GM19023 (cell line): ENCODE data around the gene NOP56.

Source experiments
- ATAC-seq: cut with Tn5 transposase; IDR thresholded peaks from one replicate; pipeline ENCODE4 v1.9.1; 2021; ENCODE audit warnings: mild to moderate bottlenecking, moderate library complexity; ENCODE audit not compliant: unreplicated experiment

NOP56 gene

DNA sequence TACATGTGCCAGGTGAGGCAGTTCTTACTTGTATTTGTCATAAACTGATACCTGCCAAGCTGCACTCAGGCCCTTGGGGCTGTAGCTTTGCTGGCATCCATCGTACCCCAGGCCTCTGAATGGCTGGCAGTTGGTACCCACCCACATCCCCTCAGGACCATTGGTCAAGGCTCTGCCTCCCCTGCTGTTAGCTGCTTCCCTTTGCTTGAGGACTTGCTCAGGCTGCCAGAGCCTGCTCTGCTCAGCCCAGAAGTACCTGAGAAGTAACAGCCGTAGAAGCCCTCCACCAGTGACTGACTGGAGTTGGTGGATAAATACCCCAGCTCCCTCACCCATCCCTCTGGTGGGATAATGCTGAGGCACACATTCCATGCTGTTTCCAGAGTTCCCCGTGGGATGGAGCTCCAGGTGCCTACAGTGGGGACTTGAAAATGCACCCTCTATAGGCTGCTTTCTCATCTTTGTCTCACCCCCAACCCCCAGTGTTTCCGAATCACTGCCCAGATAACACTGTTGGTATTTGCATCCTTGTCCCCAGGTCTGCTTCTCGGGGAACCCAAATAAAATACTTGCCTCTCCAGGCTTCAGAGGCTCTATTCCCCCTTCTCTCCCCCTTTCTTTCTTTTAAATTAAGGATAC is 47.5 kb downstream of the NOP56 start:
- no peak for ATAC-seq

DNA sequence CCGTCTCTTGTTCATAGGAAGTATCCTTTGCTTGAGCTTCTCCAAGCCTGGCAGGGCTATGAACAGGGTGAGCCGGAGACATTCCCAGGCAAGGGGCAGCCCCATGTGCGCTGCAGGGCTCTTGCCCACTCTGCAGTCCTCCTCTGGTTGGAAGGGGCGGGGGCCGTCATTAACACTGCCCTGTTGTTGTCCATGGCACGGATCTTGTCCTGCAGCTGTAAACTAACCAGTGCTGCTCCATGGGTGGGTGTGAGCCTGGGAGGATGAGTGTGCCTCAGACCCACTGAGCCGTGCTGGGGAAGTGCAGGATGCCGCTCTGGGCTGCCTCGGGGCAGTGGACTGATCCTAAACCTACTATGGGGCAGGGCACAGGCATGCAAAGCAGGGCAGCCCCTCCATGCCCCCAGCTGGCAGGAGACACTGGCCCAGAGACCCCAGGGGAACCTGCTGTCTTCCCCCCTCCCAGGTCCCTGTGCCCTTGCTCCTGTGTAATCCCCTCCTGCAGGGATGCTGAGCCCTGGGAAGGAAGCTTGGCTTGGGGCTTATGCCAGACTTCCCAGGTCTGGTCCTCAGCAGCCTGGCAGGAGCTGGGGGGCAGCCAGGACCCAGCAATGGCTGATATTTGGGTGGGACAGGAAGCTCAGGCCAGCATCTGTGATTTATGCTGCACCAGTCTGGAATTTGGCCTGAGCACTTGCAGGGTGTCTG is 48.6 kb downstream of the NOP56 start:
- no peak for ATAC-seq

DNA sequence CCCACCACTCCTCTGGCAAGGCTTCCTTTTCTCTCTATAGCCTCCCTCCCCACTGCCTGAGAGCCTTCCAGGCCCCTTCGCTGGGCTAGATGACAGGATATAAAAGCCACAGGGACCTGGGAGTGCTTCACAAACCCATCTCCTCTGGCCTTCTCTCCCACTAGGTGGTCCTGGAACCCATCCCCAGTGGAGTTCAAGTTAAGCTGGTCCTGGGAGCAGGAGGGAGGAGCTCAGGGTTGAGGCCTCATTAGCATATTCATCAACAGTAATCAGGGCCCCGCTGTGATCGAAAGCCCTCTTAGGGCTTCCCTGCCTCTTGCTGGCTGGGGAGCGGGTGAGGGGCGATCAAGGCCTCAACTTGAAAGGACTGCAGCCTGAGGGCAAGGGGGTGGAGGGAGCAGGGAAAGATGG is 49.2 kb downstream of the NOP56 start:
- no peak for ATAC-seq

DNA sequence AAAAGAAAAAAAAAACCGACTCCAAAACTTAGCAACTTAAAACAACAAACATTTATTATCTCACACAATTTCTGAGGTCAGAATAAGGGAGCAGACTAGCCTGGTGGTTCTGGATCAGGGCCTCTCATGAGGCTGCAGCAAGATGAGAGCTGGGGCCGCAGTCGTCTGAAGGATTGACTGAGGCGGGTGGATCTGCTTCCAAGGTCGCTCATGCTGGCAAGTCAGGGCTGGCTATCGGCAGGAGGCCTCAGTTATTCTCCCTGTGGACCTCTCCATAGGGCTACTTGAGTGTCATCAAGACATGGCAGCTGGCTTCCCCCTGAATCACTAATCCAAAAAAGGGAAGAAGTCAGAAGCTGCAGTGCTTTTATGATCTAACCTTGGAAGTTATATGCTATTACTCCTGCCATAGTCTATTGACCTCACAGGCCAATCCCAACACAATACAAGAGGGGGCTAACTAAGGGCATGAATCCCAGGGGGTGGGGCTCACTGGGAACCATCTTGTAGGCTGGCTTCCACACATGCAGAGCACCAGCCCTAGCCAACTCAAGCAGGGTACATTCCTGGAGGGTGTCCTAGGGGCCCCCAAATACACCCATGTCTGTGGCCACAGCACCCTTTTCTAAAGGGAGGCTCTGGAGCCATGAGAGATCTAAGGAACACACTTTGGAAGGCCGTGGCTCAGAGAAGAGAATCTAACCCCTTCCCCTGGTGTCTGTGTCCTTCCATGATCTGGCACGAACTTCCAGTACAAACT is 51.5 kb downstream of the NOP56 start:
- no peak for ATAC-seq

DNA sequence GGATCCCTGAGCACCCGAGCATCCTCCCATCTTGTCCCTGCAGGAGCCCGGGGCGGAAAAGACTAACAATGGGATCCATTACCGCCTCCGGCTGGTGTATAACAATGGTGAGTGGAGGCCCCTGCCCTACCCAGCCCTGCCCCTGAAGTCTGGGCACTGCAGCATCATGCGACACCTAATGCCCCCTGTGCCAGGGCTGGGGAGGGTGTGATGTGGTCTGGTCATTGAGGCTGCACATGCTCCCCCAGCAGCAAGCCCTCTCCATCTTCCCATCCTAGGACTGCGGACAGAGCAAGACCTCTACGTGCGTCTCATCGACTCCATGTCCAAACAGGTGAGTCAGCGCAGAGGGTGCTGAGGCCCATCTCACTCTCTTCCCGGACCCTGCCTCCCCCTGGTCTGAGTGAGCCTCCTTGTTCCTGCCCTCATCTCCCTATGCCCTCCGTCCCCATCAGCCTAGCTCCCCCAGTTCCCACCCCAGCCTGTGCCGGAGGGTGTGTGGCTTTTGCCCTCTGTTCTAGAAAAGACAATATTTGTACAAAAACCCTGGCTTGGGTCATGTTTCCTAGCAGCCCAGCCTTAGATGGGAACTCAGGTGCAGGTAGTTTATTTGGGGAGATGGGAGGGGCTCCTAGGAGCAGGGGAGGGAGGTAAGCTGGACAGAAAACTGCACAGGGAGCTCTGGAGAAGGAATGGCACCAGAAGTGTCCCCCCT is 53.7 kb downstream of the NOP56 start:
- ATAC-seq, result no peak

DNA sequence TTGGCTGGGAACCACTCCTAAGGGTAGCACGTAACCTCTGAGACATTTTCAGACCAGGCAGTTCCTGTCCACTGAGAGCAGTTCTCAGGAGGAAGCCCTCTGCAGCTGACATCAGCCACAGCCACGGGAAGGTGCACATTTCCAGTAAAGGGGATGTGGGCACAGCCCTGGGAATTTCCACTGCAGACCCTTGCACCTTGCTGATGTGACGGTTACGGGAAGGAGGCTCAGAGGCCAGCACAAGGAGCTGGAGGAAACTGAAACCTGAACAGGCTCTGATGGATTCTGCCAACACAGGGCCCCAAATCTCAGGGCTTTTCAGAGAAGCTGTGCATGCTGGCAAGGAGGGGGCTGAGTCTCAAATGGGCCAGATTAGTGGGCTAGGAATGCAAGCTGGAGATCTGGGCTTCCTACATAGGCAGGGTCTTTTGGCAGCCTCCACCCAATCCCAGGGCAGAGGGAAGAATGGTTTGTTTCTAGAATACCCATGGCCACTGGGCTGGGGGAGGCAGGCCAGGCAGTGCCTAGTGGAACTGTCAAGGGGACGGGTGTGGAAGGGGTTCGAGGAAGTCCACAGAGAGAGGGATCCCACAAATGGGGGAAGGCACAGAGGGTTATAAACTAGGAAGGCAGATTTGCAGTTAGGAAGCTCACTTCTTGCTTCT is 54.4 kb downstream of the NOP56 start:
- ATAC-seq, result no peak

DNA sequence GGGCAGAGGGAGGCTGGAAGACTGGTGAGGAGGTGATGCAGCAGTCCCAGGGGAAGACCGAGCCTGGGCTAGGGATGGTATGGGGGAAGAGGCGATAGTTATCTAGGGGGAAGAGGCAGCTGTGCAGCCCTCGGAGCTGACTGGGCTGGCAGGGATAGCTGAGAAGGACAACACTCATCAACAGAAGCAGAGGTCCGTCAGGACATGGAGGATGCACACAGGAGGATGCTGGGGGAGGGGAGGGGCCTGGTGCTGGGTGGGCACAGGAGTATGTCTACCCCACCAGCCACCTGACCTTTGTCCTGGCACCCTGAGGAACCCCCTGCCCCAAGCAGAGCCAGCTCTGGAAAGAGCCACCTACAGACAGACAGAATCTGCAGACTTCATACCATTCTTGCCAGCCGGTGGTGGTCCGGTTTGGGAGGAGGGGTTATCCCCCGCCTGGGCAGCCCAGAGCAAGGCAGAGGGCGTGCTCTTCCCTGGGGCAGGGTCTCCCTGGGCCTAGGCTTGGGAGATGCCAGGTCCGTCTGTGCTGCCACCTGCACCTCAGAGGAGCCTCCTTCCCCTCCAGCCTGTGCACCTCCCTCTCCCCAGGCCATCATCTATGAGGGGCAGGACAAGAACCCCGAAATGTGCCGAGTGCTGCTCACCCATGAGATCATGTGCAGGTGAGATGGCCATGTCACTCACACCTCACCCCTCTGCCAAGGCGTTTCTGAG is 55.1 kb downstream of the NOP56 start:
- ATAC-seq, result no peak
